ENCODE results near the gene SORCS2.

SORCS2 gene

GRCh38 chr4:7423391-7423790 is 231.1 kb downstream of the SORCS2 start:
- TF ChIP-seq GATA1 (IDR thresholded peaks at IDR 0.05; ENCODE audit: low read depth, low read length) (no peak), POLR2A (IDR thresholded peaks at IDR 0.05; ENCODE audit: low read length) (no peak)
- no peak for DNase-seq

- no peak for DNase-seq
- TF ChIP-seq POLR2A (IDR thresholded peaks at IDR 0.05; ENCODE audit: low read length) (no peak), GATA1 (IDR thresholded peaks at IDR 0.05; ENCODE audit: low read depth, low read length) (no peak)
Observed at GRCh38 chr4:7423801-7424552, 231.6 kb downstream of the SORCS2 start.

- no peak for TF ChIP-seq POLR2A (IDR thresholded peaks at IDR 0.05; ENCODE audit: low read length)
- TF ChIP-seq GATA1 (IDR thresholded peaks at IDR 0.05; ENCODE audit: low read depth, low read length) = no peak
- no peak for DNase-seq
Observed at GRCh38 chr4:7424553-7425111, 232.3 kb downstream of the SORCS2 start.

- no peak for TF ChIP-seq POLR2A (IDR thresholded peaks at IDR 0.05; ENCODE audit: low read length)
- TF ChIP-seq GATA1 (IDR thresholded peaks at IDR 0.05; ENCODE audit: low read depth, low read length) = no peak
- DNase-seq = no peak
Observed at GRCh38 chr4:7425124-7425523, 232.8 kb downstream of the SORCS2 start.

- no peak for DNase-seq
- TF ChIP-seq GATA1 (IDR thresholded peaks at IDR 0.05; ENCODE audit: low read depth, low read length) (no peak), POLR2A (IDR thresholded peaks at IDR 0.05; ENCODE audit: low read length) (no peak)
Observed at GRCh38 chr4:7425591-7426468, 233.5 kb downstream of the SORCS2 start.

- no peak for TF ChIP-seq GATA1 (IDR thresholded peaks at IDR 0.05; ENCODE audit: low read depth, low read length)
- TF ChIP-seq POLR2A (IDR thresholded peaks at IDR 0.05; ENCODE audit: low read length) = no peak
- no peak for DNase-seq
Observed at GRCh38 chr4:7426525-7427171, 234.3 kb downstream of the SORCS2 start.

- no peak for DNase-seq
- TF ChIP-seq POLR2A (IDR thresholded peaks at IDR 0.05; ENCODE audit: low read length) (no peak), GATA1 (IDR thresholded peaks at IDR 0.05; ENCODE audit: low read depth, low read length) (no peak)
Observed at GRCh38 chr4:7427361-7427760, 235.0 kb downstream of the SORCS2 start.

GRCh38 chr4:7427831-7428260 is 235.5 kb downstream of the SORCS2 start:
- DNase-seq = no peak
- TF ChIP-seq GATA1 (IDR thresholded peaks at IDR 0.05; ENCODE audit: low read depth, low read length) = no peak
- no peak for TF ChIP-seq POLR2A (IDR thresholded peaks at IDR 0.05; ENCODE audit: low read length)

GRCh38 chr4:7428261-7429068 is 236.1 kb downstream of the SORCS2 start:
- DNase-seq = no peak
- TF ChIP-seq GATA1 (IDR thresholded peaks at IDR 0.05; ENCODE audit: low read depth, low read length) (no peak), POLR2A (IDR thresholded peaks at IDR 0.05; ENCODE audit: low read length) (no peak)

GRCh38 chr4:7429069-7429416 is 236.7 kb downstream of the SORCS2 start:
- DNase-seq = no peak
- TF ChIP-seq POLR2A (IDR thresholded peaks at IDR 0.05; ENCODE audit: low read length) = no peak
- no peak for TF ChIP-seq GATA1 (IDR thresholded peaks at IDR 0.05; ENCODE audit: low read depth, low read length)

GRCh38 chr4:7429601-7430078 is 237.3 kb downstream of the SORCS2 start:
- no peak for DNase-seq
- no peak for TF ChIP-seq POLR2A (IDR thresholded peaks at IDR 0.05; ENCODE audit: low read length)
- TF ChIP-seq GATA1 (IDR thresholded peaks at IDR 0.05; ENCODE audit: low read depth, low read length) = no peak

- no peak for TF ChIP-seq GATA1 (IDR thresholded peaks at IDR 0.05; ENCODE audit: low read depth, low read length)
- no peak for TF ChIP-seq POLR2A (IDR thresholded peaks at IDR 0.05; ENCODE audit: low read length)
- DNase-seq = no peak
Observed at GRCh38 chr4:7430368-7430964, 238.1 kb downstream of the SORCS2 start.
